T follicular helper cell (primary cell): ENCODE results near the gene ZSCAN4.

Experiments
- DNase-seq: peaks from one replicate; pipeline ENCODE4 v3.0.0-alpha.2; 2020; ENCODE audit warnings: low read depth

Gene ZSCAN4

DNA sequence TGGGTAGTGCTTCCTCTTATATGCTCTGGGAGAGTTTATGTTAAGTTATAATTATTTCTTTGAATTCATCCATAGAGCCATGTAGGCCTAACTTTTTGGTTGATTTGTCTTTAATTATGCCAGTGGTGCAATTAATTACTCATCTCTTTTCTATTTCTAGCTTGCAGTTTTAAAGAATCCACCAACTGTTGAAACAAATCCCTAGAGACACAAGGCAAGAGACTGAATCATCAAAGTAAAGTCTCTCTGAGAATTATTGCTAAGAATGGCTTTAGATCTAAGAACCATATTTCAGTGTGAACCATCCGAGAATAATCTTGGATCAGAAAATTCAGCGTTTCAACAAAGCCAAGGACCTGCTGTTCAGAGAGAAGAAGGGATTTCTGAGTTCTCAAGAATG is 7.1 kb downstream of the ZSCAN4 start:
- DNase-seq = no peak

DNA sequence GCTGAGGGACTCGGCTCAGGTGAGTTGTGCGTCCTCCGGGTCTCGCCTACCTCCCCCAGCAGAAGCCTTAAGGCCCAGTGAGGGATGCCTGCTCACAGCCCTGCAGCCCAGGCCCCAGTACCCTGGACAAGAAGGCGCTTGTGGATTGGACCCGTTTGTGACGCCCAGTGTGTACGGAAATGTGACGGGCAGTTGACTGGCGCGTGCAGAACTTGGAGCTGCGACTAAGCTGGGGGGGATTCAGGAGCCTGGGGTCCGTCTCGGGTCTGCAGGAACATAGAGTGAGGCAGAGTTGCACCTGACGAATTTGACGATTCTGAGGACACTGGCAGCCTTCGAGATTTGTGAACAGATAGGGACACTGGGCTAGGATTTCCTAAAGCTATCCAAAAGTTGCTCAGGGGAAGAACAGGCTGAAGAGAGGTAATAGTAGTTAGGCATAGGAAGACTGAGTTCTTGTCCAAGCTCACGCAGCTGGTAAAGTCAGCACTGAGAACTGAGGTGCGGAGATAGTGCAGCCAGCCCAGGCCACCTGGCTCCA is 13.6 kb downstream of the ZSCAN4 start:
- DNase-seq = no peak

DNA sequence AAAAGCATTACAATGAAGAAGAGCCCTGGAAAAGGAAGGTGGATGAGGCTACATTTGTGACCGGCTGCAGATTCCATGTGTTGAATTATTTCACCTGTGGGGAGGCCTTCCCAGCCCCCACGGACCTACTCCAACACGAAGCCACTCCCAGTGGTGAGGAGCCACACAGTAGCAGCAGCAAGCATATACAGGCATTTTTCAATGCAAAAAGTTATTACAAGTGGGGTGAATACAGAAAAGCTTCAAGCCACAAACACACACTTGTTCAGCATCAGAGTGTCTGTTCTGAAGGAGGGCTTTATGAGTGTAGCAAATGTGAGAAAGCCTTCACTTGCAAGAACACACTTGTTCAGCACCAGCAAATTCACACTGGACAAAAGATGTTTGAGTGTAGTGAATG is 18.0 kb downstream of the ZSCAN4 start:
- no peak for DNase-seq

DNA sequence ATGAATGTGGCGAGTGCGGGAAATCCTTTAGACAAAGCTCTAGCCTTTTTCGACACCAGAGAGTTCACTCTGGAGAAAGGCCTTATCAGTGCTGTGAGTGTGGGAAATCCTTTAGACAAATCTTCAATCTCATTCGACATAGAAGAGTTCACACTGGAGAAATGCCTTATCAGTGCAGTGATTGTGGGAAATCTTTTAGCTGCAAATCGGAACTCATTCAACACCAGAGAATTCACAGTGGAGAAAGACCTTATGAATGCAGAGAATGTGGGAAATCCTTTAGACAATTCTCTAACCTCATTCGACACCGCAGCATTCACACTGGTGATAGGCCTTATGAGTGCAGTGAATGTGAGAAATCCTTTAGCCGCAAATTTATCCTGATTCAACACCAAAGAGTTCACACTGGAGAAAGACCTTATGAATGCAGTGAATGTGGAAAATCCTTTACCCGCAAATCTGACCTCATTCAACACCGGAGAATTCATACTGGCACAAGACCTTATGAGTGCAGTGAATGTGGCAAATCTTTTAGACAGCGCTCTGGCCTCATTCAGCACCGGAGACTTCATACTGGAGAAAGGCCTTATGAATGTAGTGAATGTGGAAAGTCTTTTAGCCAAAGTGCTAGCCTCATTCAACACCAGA is 18.8 kb downstream of the ZSCAN4 start:
- DNase-seq = no peak

DNA sequence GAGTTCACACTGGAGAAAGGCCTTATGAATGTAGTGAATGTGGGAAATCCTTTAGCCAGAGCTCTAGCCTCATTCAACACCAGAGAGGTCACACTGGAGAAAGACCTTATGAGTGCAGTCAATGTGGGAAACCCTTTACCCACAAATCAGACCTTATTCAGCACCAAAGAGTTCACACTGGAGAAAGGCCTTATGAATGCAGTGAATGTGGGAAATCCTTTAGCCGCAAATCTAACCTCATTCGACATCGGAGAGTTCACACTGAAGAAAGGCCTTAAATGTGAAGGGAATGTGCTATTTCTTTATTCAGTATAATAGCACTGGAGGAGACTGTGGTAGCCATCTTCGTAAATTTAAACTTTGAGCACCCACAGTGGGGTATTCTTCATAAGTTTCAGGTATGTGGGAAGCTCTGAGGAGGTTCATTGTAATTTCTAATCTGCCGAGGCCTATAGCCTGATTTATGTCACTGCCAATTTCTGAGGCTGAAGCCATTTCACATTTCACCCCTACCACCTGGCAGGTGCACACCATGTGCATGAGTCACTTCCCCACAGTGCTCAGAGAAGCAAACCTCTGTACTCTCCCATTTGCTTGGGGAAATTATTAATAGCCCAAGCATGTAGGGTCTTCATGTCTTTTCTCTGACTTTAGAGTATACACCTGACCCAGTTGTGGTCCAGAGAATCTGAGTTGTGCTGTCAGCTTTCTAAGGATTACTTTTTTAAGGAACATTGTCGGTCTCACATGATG is 19.5 kb downstream of the ZSCAN4 start:
- DNase-seq = no peak

DNA sequence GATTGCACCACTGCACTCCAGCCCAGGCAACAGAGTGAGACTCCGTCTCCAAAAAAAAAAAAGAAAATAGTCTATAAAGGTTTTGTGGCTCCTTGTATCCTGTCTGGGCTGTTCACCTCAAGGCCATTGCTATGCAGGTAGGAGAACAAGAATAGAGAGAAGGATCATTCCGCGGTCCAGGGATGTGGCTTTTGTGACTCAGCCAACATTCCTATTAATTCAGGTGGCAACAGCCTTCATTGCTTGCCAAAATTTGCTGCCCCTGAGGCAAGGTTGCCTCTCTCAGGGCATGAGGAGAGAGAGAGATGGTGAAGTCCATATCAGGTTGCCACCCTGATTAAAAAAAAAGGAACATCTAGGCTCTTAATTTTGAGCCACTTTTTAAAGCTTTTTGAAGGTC is 21.0 kb downstream of the ZSCAN4 start:
- no peak for DNase-seq

DNA sequence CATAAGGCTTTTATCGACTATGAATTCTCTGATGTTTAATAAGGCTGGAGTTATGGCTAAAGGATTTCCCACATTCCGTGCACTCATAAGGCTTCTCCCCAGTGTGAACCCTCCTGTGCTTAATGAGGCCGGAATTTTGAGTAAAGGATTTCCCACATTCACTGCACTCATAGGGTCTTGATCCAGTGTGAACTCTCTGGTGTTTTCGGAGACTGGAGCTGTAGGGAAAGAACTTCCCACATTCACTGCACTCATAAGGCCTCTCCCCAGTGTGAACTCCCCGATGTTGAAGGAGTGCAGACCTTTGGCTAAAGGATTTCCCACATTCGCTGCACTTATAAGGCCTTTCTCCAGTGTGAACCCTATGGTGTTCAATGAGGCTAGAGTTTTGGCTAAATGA is 32.9 kb downstream of the ZSCAN4 start:
- DNase-seq = no peak

DNA sequence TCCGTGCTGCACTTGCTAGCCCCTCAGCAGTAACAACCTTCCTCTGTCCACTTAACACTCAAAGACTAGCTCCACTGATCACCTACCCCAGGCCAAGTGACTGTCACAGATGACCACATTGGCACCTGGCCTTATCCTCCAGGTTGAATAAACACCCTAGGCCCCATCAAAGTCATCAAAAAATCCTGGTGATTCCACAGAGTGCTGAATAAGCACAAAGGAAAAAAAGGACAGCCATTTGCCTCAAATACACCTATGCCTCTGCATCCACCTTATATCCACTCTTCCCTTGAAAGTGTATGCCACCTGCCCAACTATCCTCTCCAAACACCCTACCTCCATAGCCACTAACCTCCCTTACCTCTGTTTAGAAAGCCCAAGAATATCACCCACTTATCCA is 37.6 kb downstream of the ZSCAN4 start:
- DNase-seq = no peak

DNA sequence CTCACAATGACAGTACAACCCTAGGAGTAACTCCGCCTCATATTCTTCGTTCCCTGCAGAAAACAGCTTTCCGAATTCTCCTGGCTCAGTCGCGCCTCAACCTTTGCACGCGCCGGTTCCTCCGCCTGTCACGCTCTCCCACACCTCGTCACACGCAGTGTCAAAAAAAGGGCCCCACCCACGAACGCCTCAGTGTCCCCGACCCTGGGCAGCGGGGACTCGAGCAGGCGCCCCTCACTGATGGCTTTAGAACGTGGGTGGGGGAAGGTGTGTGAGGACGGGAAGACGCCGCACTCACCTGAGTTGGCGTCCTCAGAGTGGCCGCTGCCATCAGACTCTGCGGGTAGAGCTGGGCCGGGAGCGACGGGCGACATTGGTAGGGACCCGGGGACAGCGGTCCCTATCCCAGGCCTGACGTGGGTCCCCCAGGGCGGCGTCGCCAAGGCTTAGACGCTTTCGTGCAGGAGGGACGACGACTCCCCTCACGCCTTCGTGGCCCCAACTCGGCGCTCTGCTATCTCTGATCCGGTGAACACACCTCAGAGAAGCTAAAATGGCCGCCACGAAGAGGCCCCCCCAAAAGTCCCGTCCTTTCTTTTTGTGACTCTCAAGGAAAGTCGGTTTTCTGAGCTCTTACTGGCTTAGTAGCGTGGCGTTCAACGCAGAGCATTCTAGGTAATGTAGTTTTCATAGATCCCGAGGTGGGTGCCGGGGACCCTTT is 40.1 kb downstream of the ZSCAN4 start, which contains the start of gene ZNF154:
Gene ZNF154 (minus strand): TSS at position 564 of the 721 bp plus-strand sequence. CDS start 233 bp downstream, at position 331.
- peak; percentile 22 for DNase-seq

DNA sequence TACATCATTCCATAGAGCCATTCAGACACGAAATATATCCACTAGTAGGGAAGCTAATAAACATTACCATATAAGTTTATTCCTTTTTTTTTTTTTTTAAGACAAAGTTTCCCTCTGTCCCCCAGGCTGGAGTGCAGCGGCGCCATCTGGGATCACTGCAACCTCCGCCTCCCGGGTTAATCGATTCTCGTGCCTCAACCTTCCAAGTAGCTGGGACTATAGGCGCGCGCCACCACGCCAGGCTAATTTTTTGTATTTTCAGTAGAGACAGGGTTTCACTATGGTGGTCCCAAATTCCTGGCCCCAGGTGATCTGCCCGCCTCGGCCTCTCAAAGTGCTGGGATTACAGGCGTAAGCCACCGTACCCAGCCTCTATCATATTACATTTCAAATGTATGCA is 40.9 kb downstream of the ZSCAN4 start:
- no peak for DNase-seq

DNA sequence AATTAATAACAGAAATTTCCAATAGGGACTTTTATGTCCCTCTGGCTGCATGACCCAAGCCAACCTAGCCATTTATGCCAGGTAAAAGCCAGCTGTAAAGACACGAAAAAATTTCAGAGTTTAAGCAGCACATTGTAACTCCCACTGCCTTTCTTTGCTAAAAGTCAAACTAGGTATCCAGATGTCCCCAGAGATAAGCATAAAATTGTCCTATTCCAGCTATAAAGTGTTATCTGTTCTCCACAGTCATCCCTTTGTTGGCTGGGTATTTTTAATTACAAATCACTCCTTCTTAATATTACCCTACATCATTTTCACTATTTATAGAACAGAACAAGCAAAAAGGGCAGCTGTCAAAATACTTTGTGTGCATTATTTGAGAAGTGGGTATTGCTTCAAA is 43.5 kb downstream of the ZSCAN4 start:
- no peak for DNase-seq

DNA sequence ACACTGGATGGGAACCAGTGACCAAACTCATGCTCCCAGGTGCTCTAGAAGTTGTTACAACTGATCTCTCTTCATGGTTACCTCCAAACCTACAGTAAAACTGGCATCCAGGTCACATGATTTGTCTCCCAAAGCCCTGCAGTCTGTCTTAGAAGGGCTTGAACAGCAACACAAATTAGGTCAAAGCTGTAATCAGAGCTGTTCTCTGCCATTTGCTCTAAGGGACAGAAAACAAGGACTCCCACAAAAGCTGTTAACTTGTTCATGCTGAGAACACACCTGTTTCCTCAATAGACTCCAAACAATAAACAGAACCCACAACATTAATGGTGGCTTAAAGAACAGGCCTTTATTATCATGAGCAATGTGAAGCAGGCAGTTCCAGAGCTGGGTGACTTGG is 50.7 kb downstream of the ZSCAN4 start:
- DNase-seq = no peak

DNA sequence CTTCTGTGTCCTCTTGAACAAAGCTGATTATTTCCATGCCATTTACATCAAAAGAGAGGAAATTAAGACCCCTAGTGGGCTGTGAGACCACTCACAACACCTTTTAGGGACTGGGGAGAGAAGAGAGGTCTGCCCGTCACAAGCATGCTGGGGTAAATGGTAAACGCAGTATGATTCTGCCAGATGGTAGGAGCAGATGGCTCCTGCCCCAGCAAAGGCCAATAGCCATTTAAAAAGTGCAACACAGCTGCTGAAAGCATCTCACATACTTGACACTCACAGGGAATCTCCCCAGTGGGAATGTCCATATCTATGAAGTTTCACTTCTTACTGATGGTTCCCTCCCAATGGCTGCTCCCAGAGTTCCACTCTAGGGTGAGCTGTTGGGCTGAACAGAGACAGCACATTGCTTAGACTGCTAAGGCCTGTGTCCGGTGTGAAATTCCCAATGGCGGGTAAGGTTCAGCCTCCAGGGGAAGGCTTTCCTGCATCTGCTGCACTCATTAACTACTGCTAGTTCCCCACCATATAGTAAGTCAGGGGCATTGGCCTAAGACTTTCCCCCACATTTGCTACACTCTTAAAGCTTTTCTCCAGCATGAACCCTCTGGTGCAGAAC is 51.3 kb downstream of the ZSCAN4 start:
- no peak for DNase-seq

DNA sequence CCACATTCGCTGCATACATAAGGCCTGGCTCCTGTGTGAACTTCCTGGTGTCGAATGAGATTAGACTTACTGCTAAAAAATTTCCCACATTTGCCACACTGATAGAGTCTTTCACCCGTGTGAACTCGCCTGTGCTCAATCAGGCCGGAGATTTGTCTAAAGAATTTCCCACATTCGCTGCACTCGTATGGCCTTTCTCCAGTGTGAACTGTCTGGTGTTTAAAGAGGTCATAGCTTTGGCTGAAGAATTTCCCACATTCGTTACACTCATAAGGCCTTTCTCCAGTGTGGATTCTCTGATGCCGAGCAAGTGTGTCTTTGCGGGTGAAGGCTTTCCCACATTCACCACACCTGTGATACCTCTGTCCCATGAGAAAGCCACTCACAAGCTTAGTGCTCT is 52.1 kb downstream of the ZSCAN4 start:
- DNase-seq = no peak
